Measurements from ENCODE around the gene CYP4F2.
A peak's percentile ranks its signal among the peaks of the same experiment; 100 is the strongest.
"Not testable (repeated sequence)": the region's sequence is repeated elsewhere in the genome, so short reads cannot be mapped to it uniquely, and the experiment has no call there.

The CYP4F2 gene

DNA sequence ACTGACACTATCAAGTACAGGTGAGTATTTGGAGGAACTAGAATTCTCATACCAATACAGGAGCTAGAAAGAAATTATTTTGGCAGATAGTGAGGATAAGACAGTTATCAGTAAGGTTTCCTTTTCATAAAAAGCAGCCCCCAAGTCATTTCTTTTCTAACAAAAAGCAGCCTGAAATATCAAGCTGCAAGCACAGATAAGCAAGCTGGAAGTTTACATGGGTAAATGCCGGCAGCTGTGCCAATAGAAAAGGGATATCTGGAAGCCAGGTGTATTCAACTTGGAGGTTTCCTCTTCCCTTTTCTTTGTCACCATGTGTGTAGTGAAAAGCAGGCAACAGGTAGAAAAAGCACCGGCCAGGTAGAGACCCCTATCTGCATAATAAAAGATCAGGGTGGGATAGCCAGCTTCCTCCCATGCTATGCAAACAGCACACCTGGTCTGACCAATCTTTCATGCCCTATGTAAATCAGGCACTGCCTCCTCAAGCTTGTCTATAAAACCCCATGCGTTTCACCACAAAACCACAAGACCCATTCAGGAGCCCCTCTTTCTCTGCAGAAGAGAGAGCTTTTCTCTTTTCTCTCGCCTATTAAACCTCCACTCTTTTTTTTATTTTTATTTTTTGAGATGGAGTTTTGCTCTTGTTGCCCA is 22.9 kb downstream of the CYP4F2 start:
- H3K4me1 ChIP-seq (ENCODE audit: control insufficient read depth, insufficient read depth, low read length) = no peaks in the 10 kb centered on the region
- DNase-seq (ENCODE audit: low read depth) = no peak
- H3K9ac ChIP-seq (ENCODE audit: low read length) = no peak overlapping the region
- no peaks in the 10 kb centered on the region for H3K36me3 ChIP-seq (ENCODE audit: control insufficient read depth, insufficient read depth, low read length, severe bottlenecking)
- no peaks in the 10 kb centered on the region for H3K9me3 ChIP-seq (ENCODE audit: control insufficient read depth, low read length)
- no peak overlapping the region for H3K4me3 ChIP-seq (ENCODE audit: low read length)
- peaks cover 12% of the 10 kb centered on the region for H3K27me3 ChIP-seq (replicated peaks; ENCODE audit: control insufficient read depth, insufficient read depth, low read length)

DNA sequence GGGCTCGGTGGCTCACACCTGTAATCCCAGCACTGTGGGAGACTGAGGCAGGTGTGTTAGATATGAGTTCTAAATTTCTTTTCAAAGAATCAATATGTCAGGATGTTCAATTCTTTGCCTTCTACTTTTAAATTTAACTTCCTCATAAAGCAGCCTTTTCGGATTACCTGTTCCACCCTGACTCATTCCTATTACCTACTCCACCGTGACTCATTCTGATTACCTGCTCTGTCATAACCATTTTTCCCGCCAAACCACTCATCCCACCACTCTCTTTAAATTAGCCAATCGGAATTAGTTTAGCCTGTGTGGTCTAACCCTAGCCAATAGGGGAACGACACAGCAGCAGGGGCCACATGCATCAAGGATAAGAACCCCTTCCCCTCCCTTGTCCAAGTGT is 24.1 kb downstream of the CYP4F2 start:
- DNase-seq (ENCODE audit: low read depth); H3K4me1 ChIP-seq (ENCODE audit: control insufficient read depth, insufficient read depth, low read length); H3K9me3 ChIP-seq (ENCODE audit: control insufficient read depth, low read length); H3K4me3 ChIP-seq (ENCODE audit: low read length); H3K36me3 ChIP-seq (ENCODE audit: control insufficient read depth, insufficient read depth, low read length, severe bottlenecking); H3K9ac ChIP-seq (ENCODE audit: low read length): not testable (repeated sequence)
- peaks cover 12% of the 10 kb centered on the region for H3K27me3 ChIP-seq (replicated peaks; ENCODE audit: control insufficient read depth, insufficient read depth, low read length)

DNA sequence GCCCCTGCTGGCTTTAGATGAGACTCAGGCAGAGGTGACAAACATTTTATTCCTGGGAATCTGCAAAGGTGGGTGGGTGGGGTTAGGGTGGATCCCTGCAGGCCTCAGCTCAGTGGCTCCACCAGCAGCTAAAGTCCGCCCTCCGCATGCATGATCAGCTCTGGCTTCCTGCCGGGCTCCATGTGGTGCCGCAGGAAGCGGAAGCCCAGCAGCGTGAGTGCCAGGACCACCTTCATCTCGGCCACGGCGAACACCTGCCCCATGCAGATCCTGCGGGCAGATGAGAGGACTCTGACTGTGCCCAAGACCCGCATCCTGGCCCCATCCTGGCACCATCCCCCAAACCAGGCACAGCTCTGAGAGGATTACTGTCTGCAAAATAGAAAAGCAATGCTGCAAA is 26.3 kb downstream of the CYP4F2 start:
- no peak overlapping the region for H3K4me3 ChIP-seq (ENCODE audit: low read length)
- no peaks in the 10 kb centered on the region for H3K4me1 ChIP-seq (ENCODE audit: control insufficient read depth, insufficient read depth, low read length)
- H3K27me3 ChIP-seq (replicated peaks; ENCODE audit: control insufficient read depth, insufficient read depth, low read length) = peaks cover 12% of the 10 kb centered on the region
- H3K9ac ChIP-seq (ENCODE audit: low read length) = no peak overlapping the region
- no peaks in the 10 kb centered on the region for H3K9me3 ChIP-seq (ENCODE audit: control insufficient read depth, low read length)
- DNase-seq (ENCODE audit: low read depth) = no peak
- H3K36me3 ChIP-seq (ENCODE audit: control insufficient read depth, insufficient read depth, low read length, severe bottlenecking) = no peaks in the 10 kb centered on the region

DNA sequence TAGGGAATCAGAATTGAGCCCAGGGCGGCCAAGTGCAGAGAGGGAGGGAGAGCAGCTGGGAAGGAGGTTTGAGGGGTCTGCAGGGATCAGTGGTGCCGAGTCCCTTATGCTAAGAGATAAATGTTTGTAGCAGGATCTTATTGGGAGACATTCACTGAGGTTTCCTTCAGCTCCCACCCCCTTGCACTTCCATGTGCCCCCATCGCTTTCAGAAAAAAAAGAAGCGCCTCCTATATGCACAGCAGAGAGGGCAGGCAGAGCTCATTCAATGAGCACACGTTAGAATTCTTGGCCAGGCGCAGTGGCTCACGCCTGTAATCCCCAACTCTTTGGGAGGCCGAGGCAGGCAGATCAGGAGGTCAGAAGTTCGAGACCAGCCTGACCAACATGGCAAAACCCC is 28.0 kb downstream of the CYP4F2 start:
- Histone ChIP-seq H3K4me3 (ENCODE audit: low read length) (no peak overlapping the region), H3K27me3 (replicated peaks; ENCODE audit: control insufficient read depth, insufficient read depth, low read length) (peaks cover 18% of the 10 kb centered on the region), H3K9me3 (ENCODE audit: control insufficient read depth, low read length) (no peaks in the 10 kb centered on the region), H3K4me1 (ENCODE audit: control insufficient read depth, insufficient read depth, low read length) (no peaks in the 10 kb centered on the region), H3K36me3 (ENCODE audit: control insufficient read depth, insufficient read depth, low read length, severe bottlenecking) (no peaks in the 10 kb centered on the region), H3K9ac (ENCODE audit: low read length) (no peak overlapping the region)
- no peak for DNase-seq (ENCODE audit: low read depth)

DNA sequence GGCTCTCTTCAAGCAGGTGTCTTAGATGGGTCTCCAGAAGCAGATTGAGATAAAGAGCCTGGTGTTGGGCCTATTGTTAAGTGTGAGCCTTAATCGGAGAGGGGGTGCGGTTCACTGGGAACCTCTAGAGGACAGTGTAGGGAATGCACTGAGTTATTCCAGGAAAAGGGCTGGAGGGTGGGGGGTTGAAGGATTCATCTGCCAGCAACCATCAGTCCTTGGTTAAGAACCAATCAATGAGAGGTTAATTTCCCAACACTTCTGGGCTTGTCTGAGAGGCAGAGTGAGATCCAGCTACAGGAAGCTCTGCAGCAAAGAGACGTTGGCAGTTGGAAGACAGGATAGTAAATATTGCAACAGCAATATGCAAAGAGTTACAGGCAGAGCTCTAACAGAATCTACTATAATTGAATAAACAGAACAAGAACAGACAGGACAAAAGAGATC is 28.7 kb downstream of the CYP4F2 start:
- Histone ChIP-seq H3K9ac (ENCODE audit: low read length) (peak overlapping the region; percentile 29), H3K27me3 (replicated peaks; ENCODE audit: control insufficient read depth, insufficient read depth, low read length) (peaks cover 21% of the 10 kb centered on the region), H3K4me3 (ENCODE audit: low read length) (no peak overlapping the region), H3K9me3 (ENCODE audit: control insufficient read depth, low read length) (no peaks in the 10 kb centered on the region), H3K4me1 (ENCODE audit: control insufficient read depth, insufficient read depth, low read length) (no peaks in the 10 kb centered on the region), H3K36me3 (ENCODE audit: control insufficient read depth, insufficient read depth, low read length, severe bottlenecking) (no peaks in the 10 kb centered on the region)
- peak; percentile 29 for DNase-seq (ENCODE audit: low read depth)

DNA sequence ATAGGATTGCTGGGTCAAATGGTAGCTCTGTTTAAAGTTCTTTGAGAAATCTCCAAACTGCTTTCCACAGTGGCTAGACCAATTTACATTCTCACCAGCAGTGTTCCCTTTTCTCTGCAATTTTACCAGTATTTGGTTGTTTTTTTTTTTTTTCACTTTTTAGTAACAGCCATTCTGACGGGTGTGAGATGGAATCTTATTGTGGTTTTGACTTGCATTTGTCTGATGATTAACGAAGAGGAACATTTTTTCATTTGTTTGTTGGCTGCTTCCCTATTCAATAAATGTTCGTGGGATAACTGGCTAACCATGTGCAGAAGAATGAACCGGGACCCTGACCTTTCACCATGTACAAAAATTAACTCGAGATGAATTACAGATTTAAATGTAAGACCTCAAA is 31.2 kb downstream of the CYP4F2 start:
- peaks cover 18% of the 10 kb centered on the region for H3K27me3 ChIP-seq (replicated peaks; ENCODE audit: control insufficient read depth, insufficient read depth, low read length)
- H3K9me3 ChIP-seq (ENCODE audit: control insufficient read depth, low read length) = no peaks in the 10 kb centered on the region
- H3K4me1 ChIP-seq (ENCODE audit: control insufficient read depth, insufficient read depth, low read length) = no peaks in the 10 kb centered on the region
- DNase-seq (ENCODE audit: low read depth) = no peak
- H3K36me3 ChIP-seq (ENCODE audit: control insufficient read depth, insufficient read depth, low read length, severe bottlenecking) = no peaks in the 10 kb centered on the region
- no peak overlapping the region for H3K9ac ChIP-seq (ENCODE audit: low read length)
- no peak overlapping the region for H3K4me3 ChIP-seq (ENCODE audit: low read length)

DNA sequence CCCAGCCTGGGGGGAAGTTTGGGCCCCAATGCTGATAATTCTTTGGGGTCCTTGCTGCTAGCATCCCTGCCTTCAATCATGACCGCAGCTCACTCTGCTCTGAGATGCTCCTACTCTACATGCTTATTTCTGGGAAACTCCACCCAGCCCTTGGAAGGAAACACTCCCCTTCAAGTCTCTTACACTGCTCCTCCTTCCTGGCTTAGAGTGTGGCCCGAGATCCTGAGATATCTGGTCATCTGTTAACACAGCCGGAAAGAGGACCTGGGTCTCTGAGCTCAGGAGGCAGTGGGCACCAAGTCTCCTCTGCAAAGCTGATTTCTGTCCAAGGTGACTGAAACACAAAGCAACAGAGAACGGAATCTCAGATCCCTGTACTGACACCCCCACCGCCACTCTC is 33.0 kb downstream of the CYP4F2 start:
- H3K4me1 ChIP-seq (ENCODE audit: control insufficient read depth, insufficient read depth, low read length) = no peaks in the 10 kb centered on the region

DNA sequence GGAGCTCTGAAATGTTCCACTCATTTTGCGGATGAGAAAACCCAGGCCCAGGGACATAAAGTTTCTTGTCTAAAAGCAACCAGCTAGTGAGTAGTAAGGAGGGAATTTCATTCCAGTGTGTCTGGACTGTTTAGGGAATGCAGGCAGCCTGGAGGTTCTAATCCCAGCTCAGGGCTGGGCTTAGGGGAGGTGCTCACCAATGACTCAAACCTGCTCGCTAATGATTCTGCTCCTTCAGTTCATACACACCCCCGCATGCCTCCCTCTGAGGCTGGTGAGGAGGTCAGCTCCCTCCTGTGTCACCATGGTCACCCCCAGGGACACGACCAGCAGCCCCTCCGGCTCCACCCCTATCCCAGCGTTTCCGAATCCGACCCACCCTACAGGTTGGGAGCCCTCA is 34.6 kb downstream of the CYP4F2 start:
- no peak overlapping the region for H3K9ac ChIP-seq (ENCODE audit: low read length)
- H3K4me3 ChIP-seq (ENCODE audit: low read length) = no peak overlapping the region
- no peak for DNase-seq (ENCODE audit: low read depth)

More for the DNA sequence above, 33.0 kb downstream of the CYP4F2 start:
- H3K9ac ChIP-seq (ENCODE audit: low read length) = no peak overlapping the region
- no peak for DNase-seq (ENCODE audit: low read depth)
- H3K27me3 ChIP-seq (replicated peaks; ENCODE audit: control insufficient read depth, insufficient read depth, low read length) = peaks cover 12% of the 10 kb centered on the region
- H3K9me3 ChIP-seq (ENCODE audit: control insufficient read depth, low read length) = no peaks in the 10 kb centered on the region
- H3K4me3 ChIP-seq (ENCODE audit: low read length) = no peak overlapping the region
- H3K36me3 ChIP-seq (ENCODE audit: control insufficient read depth, insufficient read depth, low read length, severe bottlenecking) = no peaks in the 10 kb centered on the region

DNA sequence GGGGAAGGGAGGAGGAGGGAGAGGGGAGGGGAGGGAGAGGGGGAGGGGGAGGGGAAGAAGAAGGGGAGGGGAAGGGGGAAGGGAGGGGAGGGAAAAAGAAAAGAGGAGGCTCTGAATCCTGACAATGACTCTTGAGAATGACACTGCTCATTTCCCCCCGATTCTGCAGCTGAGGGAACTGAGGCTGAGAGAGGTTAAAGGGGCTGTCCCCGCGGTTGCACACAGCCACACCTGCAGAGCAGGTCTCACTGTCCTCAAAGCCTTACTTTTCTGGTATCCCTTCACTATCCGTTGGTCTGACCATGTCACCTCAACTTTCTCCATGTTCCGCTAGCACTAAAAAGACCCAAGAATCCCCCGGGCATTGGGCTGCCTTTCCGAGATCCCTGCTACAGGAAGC is 35.4 kb downstream of the CYP4F2 start:
- DNase-seq (ENCODE audit: low read depth) = no peak
- Histone ChIP-seq H3K4me1 (ENCODE audit: control insufficient read depth, insufficient read depth, low read length) (no peaks in the 10 kb centered on the region), H3K4me3 (ENCODE audit: low read length) (no peak overlapping the region), H3K36me3 (ENCODE audit: control insufficient read depth, insufficient read depth, low read length, severe bottlenecking) (no peaks in the 10 kb centered on the region), H3K9me3 (ENCODE audit: control insufficient read depth, low read length) (no peaks in the 10 kb centered on the region), H3K9ac (ENCODE audit: low read length) (no peak overlapping the region), H3K27me3 (replicated peaks; ENCODE audit: control insufficient read depth, insufficient read depth, low read length) (peaks cover 15% of the 10 kb centered on the region)

More for the DNA sequence above, 34.6 kb downstream of the CYP4F2 start:
- Histone ChIP-seq H3K27me3 (replicated peaks; ENCODE audit: control insufficient read depth, insufficient read depth, low read length) (peaks cover 15% of the 10 kb centered on the region), H3K36me3 (ENCODE audit: control insufficient read depth, insufficient read depth, low read length, severe bottlenecking) (no peaks in the 10 kb centered on the region), H3K9me3 (ENCODE audit: control insufficient read depth, low read length) (no peaks in the 10 kb centered on the region), H3K4me1 (ENCODE audit: control insufficient read depth, insufficient read depth, low read length) (no peaks in the 10 kb centered on the region)

DNA sequence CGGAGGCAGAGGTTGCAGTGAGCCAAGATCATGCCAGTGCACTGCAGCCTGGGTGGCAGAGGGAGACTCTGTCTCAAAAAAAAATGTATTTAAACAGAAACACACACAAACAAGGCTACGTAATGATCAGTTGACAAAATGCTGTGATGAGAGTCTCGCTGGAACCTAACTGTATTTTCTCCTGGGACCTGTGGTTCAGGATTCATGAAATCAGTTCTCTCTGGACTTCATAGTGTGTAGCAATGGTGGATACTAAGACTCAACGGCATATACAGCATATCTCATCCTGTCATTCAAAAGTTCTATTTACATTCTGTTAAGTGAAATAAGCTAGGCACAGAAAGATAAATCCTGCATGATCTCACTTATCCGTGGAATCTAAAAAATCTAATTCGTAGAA is 37.4 kb downstream of the CYP4F2 start:
- Histone ChIP-seq H3K27me3 (replicated peaks; ENCODE audit: control insufficient read depth, insufficient read depth, low read length) (peaks cover 15% of the 10 kb centered on the region), H3K9me3 (ENCODE audit: control insufficient read depth, low read length) (no peaks in the 10 kb centered on the region), H3K4me1 (ENCODE audit: control insufficient read depth, insufficient read depth, low read length) (no peaks in the 10 kb centered on the region), H3K36me3 (ENCODE audit: control insufficient read depth, insufficient read depth, low read length, severe bottlenecking) (no peaks in the 10 kb centered on the region), H3K4me3 (ENCODE audit: low read length) (no peak overlapping the region), H3K9ac (ENCODE audit: low read length) (no peak overlapping the region)
- no peak for DNase-seq (ENCODE audit: low read depth)

DNA sequence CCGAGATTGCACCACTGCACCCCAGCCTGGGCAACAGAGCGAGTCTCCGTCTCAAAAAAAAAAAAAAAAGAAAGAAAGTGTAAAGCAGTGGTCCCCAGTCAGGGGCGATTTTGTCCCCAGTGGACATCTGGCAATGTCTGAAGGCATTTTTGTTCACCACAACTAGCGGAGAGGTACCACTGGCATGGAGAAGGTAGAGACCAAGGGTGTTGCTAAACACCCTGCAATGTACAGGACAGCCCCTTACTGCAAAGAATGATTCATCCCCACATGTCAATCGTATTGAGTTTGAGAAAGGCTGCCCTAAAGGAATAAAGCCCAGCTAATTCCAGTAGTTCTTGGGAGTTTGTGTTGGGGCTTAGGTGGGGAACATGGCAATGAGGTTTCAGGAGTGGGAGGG is 38.7 kb downstream of the CYP4F2 start:
- H3K9ac ChIP-seq (ENCODE audit: low read length) = no peak overlapping the region
- no peak for DNase-seq (ENCODE audit: low read depth)
- no peak overlapping the region for H3K4me3 ChIP-seq (ENCODE audit: low read length)
- H3K27me3 ChIP-seq (replicated peaks; ENCODE audit: control insufficient read depth, insufficient read depth, low read length) = peaks cover 7% of the 10 kb centered on the region
- H3K9me3 ChIP-seq (ENCODE audit: control insufficient read depth, low read length) = no peaks in the 10 kb centered on the region
- no peaks in the 10 kb centered on the region for H3K4me1 ChIP-seq (ENCODE audit: control insufficient read depth, insufficient read depth, low read length)
- no peaks in the 10 kb centered on the region for H3K36me3 ChIP-seq (ENCODE audit: control insufficient read depth, insufficient read depth, low read length, severe bottlenecking)

DNA sequence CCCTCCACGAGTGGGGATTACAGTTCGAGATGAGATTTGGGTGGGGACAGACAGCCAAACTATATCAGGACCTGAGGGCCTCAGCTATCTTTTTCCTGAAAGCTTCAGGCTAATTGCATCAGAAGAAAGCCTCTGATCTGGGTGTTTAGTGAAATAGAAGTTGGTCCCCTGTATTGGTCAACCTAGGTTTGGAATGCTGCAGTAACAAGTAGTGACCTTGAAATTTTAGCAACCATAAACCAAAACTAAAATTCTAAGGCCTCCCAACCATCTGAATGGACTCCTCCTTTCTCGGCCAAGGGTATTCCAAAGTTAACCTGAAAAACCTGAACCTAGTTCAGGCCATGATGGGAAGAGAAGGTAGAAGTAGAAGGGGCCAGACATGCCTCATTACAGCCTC is 47.5 kb downstream of the CYP4F2 start:
- H3K9ac ChIP-seq (ENCODE audit: low read length) = no peak overlapping the region
- no peak for DNase-seq (ENCODE audit: low read depth)
- H3K4me3 ChIP-seq (ENCODE audit: low read length) = no peak overlapping the region
- peaks cover 2% of the 10 kb centered on the region for H3K27me3 ChIP-seq (replicated peaks; ENCODE audit: control insufficient read depth, insufficient read depth, low read length)
- no peaks in the 10 kb centered on the region for H3K36me3 ChIP-seq (ENCODE audit: control insufficient read depth, insufficient read depth, low read length, severe bottlenecking)
- H3K9me3 ChIP-seq (ENCODE audit: control insufficient read depth, low read length) = peaks cover 17% of the 10 kb centered on the region
- no peaks in the 10 kb centered on the region for H3K4me1 ChIP-seq (ENCODE audit: control insufficient read depth, insufficient read depth, low read length)

Measured in adipocyte (in vitro differentiated cells).